ENCODE measurements around the gene UBE3D. TPM values are rescaled to one million over a fixed set of nuclear protein-coding genes. Genes with fewer than 3 reads are reported as not detected.

The UBE3D gene
- total and polyA plus RNA-seq, 7 donors: 1.6 to 10.7 (median 8.0) TPM

GRCh38 chr6:82869493-82869892 is 196.1 kb downstream of the UBE3D start:
- TF ChIP-seq POLR2AphosphoS5 (IDR thresholded peaks at IDR 0.05) (no peak), POLR2A (IDR thresholded peaks at IDR 0.05) (no peak), CTCF (IDR thresholded peaks at IDR 0.05) (no peak), EP300 (IDR thresholded peaks at IDR 0.05) (no peak)
- H3K4me3 ChIP-seq: no peak overlapping the region
- DNase-seq: no peak
- H3K9me3 ChIP-seq: no peaks in the 10 kb centered on the region
- H3K27me3 ChIP-seq: no peaks in the 10 kb centered on the region
- H3K4me1 ChIP-seq: no peaks in the 10 kb centered on the region
- intact Hi-C loops (cut with DNase I): no loop called here
- H3K27ac ChIP-seq: no peak overlapping the region
- no peaks in the 10 kb centered on the region for H3K36me3 ChIP-seq

DNA sequence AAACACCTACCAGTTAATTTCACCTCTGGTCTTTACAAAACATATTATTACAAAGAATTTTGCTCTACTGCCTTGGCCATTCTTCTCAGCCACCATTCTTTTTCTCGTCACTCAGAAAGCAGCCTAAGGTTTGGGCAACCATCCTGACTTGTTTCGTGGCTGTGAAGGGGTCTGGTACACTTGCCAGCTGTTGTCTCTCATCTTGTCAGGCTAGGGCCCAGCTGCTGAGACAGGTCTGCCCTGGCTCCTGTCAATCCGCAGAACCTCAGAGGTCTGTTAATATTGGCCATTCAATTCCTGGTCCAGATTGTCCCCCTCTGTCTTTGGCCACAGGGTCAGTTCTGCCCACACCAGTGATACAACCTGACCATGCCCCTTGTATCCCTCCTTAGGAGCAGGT is 197.7 kb downstream of the UBE3D start:
- no peak for TF ChIP-seq POLR2A (IDR thresholded peaks at IDR 0.05)
- TF ChIP-seq EP300 (IDR thresholded peaks at IDR 0.05): no peak
- TF ChIP-seq POLR2AphosphoS5 (IDR thresholded peaks at IDR 0.05): no peak
- TF ChIP-seq CTCF (IDR thresholded peaks at IDR 0.05): no peak
- Histone ChIP-seq H3K27me3 (no peaks in the 10 kb centered on the region), H3K9me3 (peaks cover 0 to 3% (median 0%) of the 10 kb centered on the region in 4 donors), H3K27ac (no peak overlapping the region), H3K36me3 (no peaks in the 10 kb centered on the region), H3K4me3 (no peak overlapping the region), H3K4me1 (no peaks in the 10 kb centered on the region)
- 85 to 92% methylated on average over 3 of the region's 3 CpGs for WGBS, 2 donors
- no peak for DNase-seq
- intact Hi-C loops (cut with DNase I): no loop called here

DNA sequence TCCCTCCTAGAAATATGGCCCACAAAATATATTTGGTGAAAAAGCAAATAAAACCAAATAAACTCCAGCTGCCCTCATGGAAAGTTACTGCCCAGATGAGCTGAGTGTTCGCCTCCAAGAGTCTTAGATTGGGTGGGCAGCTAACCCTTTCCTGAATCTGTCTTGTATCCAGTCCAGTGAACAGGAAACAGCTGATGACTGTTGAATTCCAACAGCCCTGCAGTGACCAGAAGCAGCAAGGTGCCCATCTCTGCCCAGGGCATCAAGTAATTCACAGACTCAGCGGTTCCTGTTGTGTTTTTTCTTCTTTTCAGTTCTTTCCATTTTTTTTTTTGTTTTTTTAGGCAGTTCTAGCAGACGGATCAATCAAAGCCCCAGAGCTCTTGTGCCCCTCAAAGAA is 199.2 kb downstream of the UBE3D start:
- H3K9me3 ChIP-seq: peaks cover 0 to 3% (median 0%) of the 10 kb centered on the region in 4 donors
- TF ChIP-seq POLR2AphosphoS5 (IDR thresholded peaks at IDR 0.05) (no peak), CTCF (IDR thresholded peaks at IDR 0.05) (no peak), POLR2A (IDR thresholded peaks at IDR 0.05) (no peak), EP300 (IDR thresholded peaks at IDR 0.05) (no peak)
- H3K27ac ChIP-seq: no peak overlapping the region
- no peaks in the 10 kb centered on the region for H3K27me3 ChIP-seq
- H3K4me1 ChIP-seq: peaks cover 0 to 4% (median 0%) of the 10 kb centered on the region in 4 donors
- no peaks in the 10 kb centered on the region for H3K36me3 ChIP-seq
- intact Hi-C loops (cut with DNase I): no loop called here
- WGBS, 2 donors: 79 to 80% methylated on average over 3 of the region's 3 CpGs
- DNase-seq: no peak
- no peak overlapping the region for H3K4me3 ChIP-seq

GRCh38 chr6:82865461-82865860 is 200.2 kb downstream of the UBE3D start:
- intact Hi-C loops (cut with DNase I): no loop called here
- no peaks in the 10 kb centered on the region for H3K36me3 ChIP-seq
- WGBS, 2 donors: 81 to 89% methylated on average over 3 of the region's 3 CpGs

More at GRCh38 chr6:82865461-82865860, 200.2 kb downstream of the UBE3D start:
- Histone ChIP-seq H3K4me3 (no peak overlapping the region), H3K9me3 (peaks cover 0 to 3% (median 0%) of the 10 kb centered on the region in 4 donors), H3K4me1 (peaks cover 0 to 4% (median 0%) of the 10 kb centered on the region in 4 donors), H3K27me3 (no peaks in the 10 kb centered on the region), H3K27ac (no peak overlapping the region)
- no peak for DNase-seq
- TF ChIP-seq EP300 (IDR thresholded peaks at IDR 0.05): no peak
- TF ChIP-seq POLR2AphosphoS5 (IDR thresholded peaks at IDR 0.05): no peak
- no peak for TF ChIP-seq CTCF (IDR thresholded peaks at IDR 0.05)
- TF ChIP-seq POLR2A (IDR thresholded peaks at IDR 0.05): no peak

Data from sigmoid colon (tissue), 7 donors.